ENCODE results near the gene TACR1.

- TF ChIP-seq POLR2AphosphoS5 (IDR thresholded peaks at IDR 0.05; ENCODE audit: low read depth, low read length): no peak
- TF ChIP-seq POLR2A (IDR thresholded peaks at IDR 0.05; ENCODE audit: low read depth, low read length): no peak
Observed at GRCh38 chr2:75089471-75089870, 109.8 kb downstream of the TACR1 start.
